Left ventricle myocardium inferior (tissue), 1 donor: ENCODE data around the gene SLC25A48. TPM values are rescaled to one million over a fixed set of nuclear protein-coding genes. Genes with fewer than 3 reads are reported as not detected.

Experiments used
- DNase-seq: peaks from one replicate; pipeline ENCODE4 v3.0.0-alpha.2; 2020
- H3K27ac ChIP-seq: fragments of 200-600 bp; replicated peaks from 2 replicates; pipeline ENCODE4 v1.8.0; 2021
- H3K27me3 ChIP-seq: fragments of 200-600 bp; 2 replicates; pipeline ENCODE4 v1.8.0; 2021; ENCODE audit warnings: low read depth
- H3K36me3 ChIP-seq: fragments of 200-600 bp; 2 replicates; pipeline ENCODE4 v1.8.0; 2021
- H3K4me1 ChIP-seq: fragments of 200-600 bp; 2 replicates; pipeline ENCODE4 v1.8.0; 2021
- H3K4me3 ChIP-seq: fragments of 200-600 bp; 2 replicates; pipeline ENCODE4 v1.8.0; 2021; ENCODE audit warnings: mild to moderate bottlenecking, moderate library complexity
- H3K9me3 ChIP-seq: fragments of 200-600 bp; replicated peaks from 2 replicates; pipeline ENCODE4 v1.8.0; 2021
- intact Hi-C: fragments of 100-400 bp; cut with micrococcal nuclease; formaldehyde crosslinking; loops from one replicate; pipeline ENCODE4 v1.11.0; 2022
- total RNA-seq: library from RNA; stranded (reverse); fragmentation: NEBNext Ultra II Directional; extraction: Animal tissue kit (Norgen Biotek cat#: 25700); gene quantifications from one replicate; pipeline ENCODE4 v1.2.1, GENCODE V29; 2021
- TF ChIP-seq, protein P1 (sequence below): fragments of 200-600 bp; IDR thresholded peaks from 2 replicates; pipeline ENCODE4 v1.8.0; 2021; ENCODE audit warnings: antibody characterized with exemption, mild to moderate bottlenecking, borderline replicate concordance
- donor health status: DM: no; HTN: yes; CAD: no; lungs with severe emphysema.

SLC25A48 gene
- total RNA-seq, 1 donor from 2014 or later: not detected

GRCh38 chr5:135822959-135823358 is 11.5 kb upstream of the SLC25A48 start:
- Histone ChIP-seq H3K27me3 (no peaks in the 10 kb centered on the region), H3K4me3 (no peak overlapping the region), H3K27ac (no peak overlapping the region), H3K4me1 (no peaks in the 10 kb centered on the region), H3K9me3 (no peaks in the 10 kb centered on the region), H3K36me3 (no peaks in the 10 kb centered on the region)
- DNase-seq: no peak
- TF ChIP-seq, protein P1, sequence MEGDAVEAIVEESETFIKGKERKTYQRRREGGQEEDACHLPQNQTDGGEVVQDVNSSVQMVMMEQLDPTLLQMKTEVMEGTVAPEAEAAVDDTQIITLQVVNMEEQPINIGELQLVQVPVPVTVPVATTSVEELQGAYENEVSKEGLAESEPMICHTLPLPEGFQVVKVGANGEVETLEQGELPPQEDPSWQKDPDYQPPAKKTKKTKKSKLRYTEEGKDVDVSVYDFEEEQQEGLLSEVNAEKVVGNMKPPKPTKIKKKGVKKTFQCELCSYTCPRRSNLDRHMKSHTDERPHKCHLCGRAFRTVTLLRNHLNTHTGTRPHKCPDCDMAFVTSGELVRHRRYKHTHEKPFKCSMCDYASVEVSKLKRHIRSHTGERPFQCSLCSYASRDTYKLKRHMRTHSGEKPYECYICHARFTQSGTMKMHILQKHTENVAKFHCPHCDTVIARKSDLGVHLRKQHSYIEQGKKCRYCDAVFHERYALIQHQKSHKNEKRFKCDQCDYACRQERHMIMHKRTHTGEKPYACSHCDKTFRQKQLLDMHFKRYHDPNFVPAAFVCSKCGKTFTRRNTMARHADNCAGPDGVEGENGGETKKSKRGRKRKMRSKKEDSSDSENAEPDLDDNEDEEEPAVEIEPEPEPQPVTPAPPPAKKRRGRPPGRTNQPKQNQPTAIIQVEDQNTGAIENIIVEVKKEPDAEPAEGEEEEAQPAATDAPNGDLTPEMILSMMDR: no peak
- intact Hi-C loops: no loop called here

DNA sequence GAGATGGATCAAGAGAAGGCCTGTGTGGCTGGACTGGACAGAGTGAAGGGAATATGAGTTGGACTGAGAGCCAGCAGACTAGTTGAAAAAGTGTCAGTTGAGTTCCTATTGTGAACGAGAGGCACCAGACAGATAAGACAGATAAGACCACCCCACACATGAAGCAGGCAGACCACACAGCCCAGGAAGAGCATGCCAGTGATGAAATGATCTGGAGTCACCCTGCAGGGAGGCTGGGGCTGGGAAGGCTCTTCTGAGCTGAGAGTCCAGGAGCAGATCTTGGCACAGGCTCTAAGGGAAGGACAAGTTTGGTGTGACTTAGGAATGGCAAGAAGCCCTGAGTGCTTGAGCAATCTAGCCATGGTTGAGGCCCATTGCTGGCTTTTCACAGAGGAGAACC is 10.6 kb upstream of the SLC25A48 start:
- no peak overlapping the region for H3K4me3 ChIP-seq
- H3K27me3 ChIP-seq: no peaks in the 10 kb centered on the region
- H3K9me3 ChIP-seq: no peaks in the 10 kb centered on the region
- no peaks in the 10 kb centered on the region for H3K4me1 ChIP-seq
- intact Hi-C loops: no loop called here
- no peaks in the 10 kb centered on the region for H3K36me3 ChIP-seq
- TF ChIP-seq, protein P1: no peak
- no peak for DNase-seq
- H3K27ac ChIP-seq: no peak overlapping the region

DNA sequence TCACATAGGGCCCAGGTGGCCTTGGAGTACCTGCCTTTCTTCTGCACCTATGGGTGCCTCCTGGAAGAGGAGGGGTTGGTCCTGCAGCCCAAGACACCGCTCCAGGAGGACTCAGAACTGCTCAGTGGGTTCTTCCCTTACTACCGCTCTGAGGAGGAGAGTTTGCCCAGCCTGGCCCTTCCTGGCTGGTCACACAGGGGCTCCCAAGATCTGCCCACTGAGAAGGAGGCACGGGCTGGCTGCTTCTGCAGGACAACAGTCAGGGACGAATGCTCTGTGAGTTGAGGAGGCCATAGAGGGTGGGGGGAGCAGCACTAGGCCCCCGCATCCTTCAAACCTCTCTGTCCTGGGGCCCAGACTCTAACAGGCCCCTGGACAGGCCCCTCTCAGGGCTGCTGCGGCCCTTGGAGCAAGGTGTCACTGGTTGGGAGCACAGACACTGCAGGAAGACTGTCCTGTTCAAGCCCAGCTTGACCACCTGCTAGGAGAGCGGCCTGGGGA is 9.9 kb upstream of the SLC25A48 start:
- Histone ChIP-seq H3K9me3 (no peaks in the 10 kb centered on the region), H3K36me3 (no peaks in the 10 kb centered on the region), H3K27me3 (no peaks in the 10 kb centered on the region), H3K4me3 (no peak overlapping the region), H3K27ac (no peak overlapping the region), H3K4me1 (no peaks in the 10 kb centered on the region)
- TF ChIP-seq, protein P1: no peak
- intact Hi-C loops: no loop called here
- no peak for DNase-seq

DNA sequence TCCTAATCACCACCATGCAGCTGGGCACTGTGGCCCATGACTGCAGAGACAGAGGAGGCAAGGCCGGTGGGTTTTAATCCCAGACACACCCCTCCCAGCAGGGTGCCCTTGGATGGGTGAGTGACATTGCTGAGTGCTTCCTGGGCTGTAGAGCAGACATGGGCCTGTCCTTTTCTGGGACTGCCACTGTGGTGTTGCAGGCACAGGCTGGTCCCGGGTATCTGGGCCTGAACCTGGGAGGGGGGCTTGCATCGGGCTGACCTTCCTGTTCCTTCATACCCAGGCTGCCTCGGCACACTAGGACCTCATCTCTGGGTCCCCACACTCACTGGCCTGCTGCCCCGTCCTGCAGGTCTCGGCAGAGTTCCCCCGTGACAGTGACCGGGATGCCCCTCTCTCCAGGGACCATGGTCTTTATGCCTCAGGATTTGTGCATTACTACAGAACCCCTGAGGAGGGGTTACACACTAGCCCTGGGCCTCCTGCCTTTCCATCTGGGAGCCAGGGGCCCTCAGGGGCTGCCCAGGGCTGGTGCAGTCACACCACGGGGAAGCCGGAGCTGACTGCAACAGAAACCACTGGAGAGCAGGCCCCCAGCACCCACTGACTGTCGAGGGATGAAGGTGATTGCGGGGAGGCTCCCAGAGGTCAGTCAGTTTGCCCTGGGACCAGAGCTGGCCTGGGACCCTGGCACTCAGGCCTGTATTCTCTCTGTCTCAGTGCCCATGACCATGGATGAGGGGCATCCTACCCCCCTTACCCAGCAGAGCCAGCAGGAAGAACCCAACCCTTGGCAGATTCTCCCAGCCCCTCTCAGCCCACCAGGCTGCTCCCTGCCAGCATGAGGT is 8.9 kb upstream of the SLC25A48 start:
- Histone ChIP-seq H3K4me1 (no peaks in the 10 kb centered on the region), H3K4me3 (no peak overlapping the region), H3K27ac (no peak overlapping the region), H3K36me3 (no peaks in the 10 kb centered on the region), H3K27me3 (peaks cover 6% of the 10 kb centered on the region), H3K9me3 (no peaks in the 10 kb centered on the region)
- TF ChIP-seq, protein P1: no peak
- intact Hi-C loops: no loop called here
- no peak for DNase-seq

DNA sequence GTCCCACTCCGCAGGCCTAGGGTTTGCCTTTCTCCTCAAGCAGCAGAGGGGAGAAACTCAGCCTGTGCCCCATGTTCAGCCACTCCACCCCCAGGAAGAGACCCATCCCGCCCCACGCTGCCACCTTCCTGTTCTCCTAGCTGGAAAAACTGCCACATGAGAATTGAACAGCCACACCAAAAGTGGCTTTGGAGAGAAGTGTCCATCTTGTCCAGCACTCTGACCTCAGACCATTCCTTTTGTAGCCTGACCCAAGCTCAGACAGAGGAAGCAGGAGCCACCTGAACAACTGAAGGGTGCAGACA is 8.3 kb upstream of the SLC25A48 start:
- no peaks in the 10 kb centered on the region for H3K36me3 ChIP-seq
- intact Hi-C loops: no loop called here
- no peaks in the 10 kb centered on the region for H3K4me1 ChIP-seq
- TF ChIP-seq, protein P1: no peak
- DNase-seq: no peak
- no peaks in the 10 kb centered on the region for H3K9me3 ChIP-seq
- H3K27me3 ChIP-seq: peaks cover 12% of the 10 kb centered on the region
- no peak overlapping the region for H3K4me3 ChIP-seq
- no peak overlapping the region for H3K27ac ChIP-seq
